Gastroesophageal sphincter (tissue), 3 donors: ENCODE data around the gene EIF2D.

Source experiments
- EP300 ChIP-seq: sonication (generic); formaldehyde crosslinking; IDR thresholded peaks from one replicate; pipeline ENCODE4 v1.6.1; 2017; ENCODE audit warnings: antibody characterized with exemption, mild to moderate bottlenecking
- POLR2A ChIP-seq, 2 donors: fragments of 450-650 bp; IDR thresholded peaks; one replicate each; pipeline ENCODE4 v1.6.1; 2017; ENCODE audit warnings: antibody characterized with exemption in 2 of 2, mild to moderate bottlenecking in 2 of 2, moderate library complexity in 1 of 2
- POLR2AphosphoS5 ChIP-seq: sonication (generic); formaldehyde crosslinking; IDR thresholded peaks from one replicate; pipeline ENCODE4 v1.6.1; 2017; ENCODE audit warnings: antibody characterized with exemption
- TF ChIP-seq, protein P1 (sequence below), 4 experiments: fragments of 200-600 bp in 2 of 4; fragments of 450-650 bp in 2 of 4; sonication (generic) in 1 of 4; IDR thresholded peaks; one replicate each; pipeline ENCODE4 v1.5.1; 2017 to 2019; ENCODE audit warnings: antibody characterized with exemption in 4 of 4, mild to moderate bottlenecking in 2 of 4, moderate library complexity in 2 of 4

DNA sequence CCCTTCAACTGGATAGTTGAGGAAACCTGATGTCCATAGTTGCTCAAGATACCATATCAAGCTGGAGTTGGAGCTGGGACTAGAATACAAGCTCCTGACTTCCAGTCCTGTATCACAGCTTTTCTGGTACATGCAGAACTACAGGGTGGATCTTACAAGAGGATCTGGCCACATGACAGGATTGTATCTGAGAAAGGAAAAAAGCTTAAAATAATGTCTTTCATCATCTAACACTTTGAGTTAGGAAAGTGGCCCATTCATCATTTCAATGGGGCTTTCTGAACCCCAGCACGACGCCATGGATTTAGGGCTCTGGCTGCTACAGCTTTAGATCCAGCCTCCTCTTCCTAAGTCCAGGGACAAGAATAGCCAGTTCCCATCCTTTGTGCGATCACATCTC lies 58.1 kb downstream of the EIF2D start:
- TF ChIP-seq, protein P1, sequence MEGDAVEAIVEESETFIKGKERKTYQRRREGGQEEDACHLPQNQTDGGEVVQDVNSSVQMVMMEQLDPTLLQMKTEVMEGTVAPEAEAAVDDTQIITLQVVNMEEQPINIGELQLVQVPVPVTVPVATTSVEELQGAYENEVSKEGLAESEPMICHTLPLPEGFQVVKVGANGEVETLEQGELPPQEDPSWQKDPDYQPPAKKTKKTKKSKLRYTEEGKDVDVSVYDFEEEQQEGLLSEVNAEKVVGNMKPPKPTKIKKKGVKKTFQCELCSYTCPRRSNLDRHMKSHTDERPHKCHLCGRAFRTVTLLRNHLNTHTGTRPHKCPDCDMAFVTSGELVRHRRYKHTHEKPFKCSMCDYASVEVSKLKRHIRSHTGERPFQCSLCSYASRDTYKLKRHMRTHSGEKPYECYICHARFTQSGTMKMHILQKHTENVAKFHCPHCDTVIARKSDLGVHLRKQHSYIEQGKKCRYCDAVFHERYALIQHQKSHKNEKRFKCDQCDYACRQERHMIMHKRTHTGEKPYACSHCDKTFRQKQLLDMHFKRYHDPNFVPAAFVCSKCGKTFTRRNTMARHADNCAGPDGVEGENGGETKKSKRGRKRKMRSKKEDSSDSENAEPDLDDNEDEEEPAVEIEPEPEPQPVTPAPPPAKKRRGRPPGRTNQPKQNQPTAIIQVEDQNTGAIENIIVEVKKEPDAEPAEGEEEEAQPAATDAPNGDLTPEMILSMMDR (IDR thresholded peaks at IDR 0.05), result no peak
- TF ChIP-seq POLR2A (IDR thresholded peaks at IDR 0.05), result no peak
- TF ChIP-seq EP300, result no peak
- no peak for TF ChIP-seq POLR2AphosphoS5
